ENCODE results near the gene CMC2.

GRCh38 chr16:80923356-80923755 is 83.3 kb downstream of the CMC2 start:
- TF ChIP-seq EZH2 (IDR thresholded peaks at IDR 0.05) (no peak), POLR2AphosphoS5 (IDR thresholded peaks at IDR 0.05; ENCODE audit: borderline replicate concordance, low read depth, low read length) (no peak), FOXP2 (optimal IDR thresholded peaks at IDR 0.05; ENCODE audit: control extremely low read depth, extremely low read length, insufficient read depth) (no peak)
